Ishikawa (cell line): Measurements from ENCODE around the gene CPXM1.

Source experiments
- EP300 ChIP-seq: IDR thresholded peaks from 2 replicates; pipeline ENCODE4 v1.6.1; 2012; ENCODE audit warnings: borderline replicate concordance
- FOXM1 ChIP-seq: IDR thresholded peaks from 2 replicates; pipeline ENCODE4 v1.6.1; 2012; ENCODE audit warnings: low read depth, borderline replicate concordance
- YY1 ChIP-seq: IDR thresholded peaks from 2 replicates; pipeline ENCODE4 v1.6.1; 2012; ENCODE audit warnings: low read depth
- TF ChIP-seq, protein P1 (sequence below): IDR thresholded peaks from 2 replicates; pipeline ENCODE4 v1.6.1; 2012; ENCODE audit warnings: low read depth, mild to moderate bottlenecking

DNA sequence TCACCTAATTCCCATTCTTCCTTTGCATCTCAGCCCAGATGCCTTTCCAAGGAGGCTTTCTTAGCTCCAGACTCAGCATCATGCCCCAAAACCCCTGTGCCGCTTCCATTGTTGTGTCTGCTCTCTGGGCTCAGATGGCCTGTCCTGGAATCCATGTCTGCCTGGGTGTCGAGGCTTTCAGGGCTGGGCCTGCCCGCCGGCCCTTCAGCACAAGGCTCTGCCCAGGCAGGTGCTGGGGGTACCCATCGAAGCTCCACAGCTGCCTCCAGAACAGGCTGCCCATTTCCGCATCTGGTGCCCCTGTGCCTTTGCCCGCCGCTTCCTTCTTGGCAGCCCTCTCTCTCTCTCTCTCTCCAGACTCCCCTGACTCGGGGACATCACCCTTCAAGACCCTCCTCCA, 1.2 kb downstream of the CPXM1 start:
- no peak for TF ChIP-seq YY1
- TF ChIP-seq, protein P1, sequence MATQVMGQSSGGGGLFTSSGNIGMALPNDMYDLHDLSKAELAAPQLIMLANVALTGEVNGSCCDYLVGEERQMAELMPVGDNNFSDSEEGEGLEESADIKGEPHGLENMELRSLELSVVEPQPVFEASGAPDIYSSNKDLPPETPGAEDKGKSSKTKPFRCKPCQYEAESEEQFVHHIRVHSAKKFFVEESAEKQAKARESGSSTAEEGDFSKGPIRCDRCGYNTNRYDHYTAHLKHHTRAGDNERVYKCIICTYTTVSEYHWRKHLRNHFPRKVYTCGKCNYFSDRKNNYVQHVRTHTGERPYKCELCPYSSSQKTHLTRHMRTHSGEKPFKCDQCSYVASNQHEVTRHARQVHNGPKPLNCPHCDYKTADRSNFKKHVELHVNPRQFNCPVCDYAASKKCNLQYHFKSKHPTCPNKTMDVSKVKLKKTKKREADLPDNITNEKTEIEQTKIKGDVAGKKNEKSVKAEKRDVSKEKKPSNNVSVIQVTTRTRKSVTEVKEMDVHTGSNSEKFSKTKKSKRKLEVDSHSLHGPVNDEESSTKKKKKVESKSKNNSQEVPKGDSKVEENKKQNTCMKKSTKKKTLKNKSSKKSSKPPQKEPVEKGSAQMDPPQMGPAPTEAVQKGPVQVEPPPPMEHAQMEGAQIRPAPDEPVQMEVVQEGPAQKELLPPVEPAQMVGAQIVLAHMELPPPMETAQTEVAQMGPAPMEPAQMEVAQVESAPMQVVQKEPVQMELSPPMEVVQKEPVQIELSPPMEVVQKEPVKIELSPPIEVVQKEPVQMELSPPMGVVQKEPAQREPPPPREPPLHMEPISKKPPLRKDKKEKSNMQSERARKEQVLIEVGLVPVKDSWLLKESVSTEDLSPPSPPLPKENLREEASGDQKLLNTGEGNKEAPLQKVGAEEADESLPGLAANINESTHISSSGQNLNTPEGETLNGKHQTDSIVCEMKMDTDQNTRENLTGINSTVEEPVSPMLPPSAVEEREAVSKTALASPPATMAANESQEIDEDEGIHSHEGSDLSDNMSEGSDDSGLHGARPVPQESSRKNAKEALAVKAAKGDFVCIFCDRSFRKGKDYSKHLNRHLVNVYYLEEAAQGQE = no peak
- no peak for TF ChIP-seq FOXM1
- no peak for TF ChIP-seq EP300
